GM04504 (cell line): ENCODE results near the gene DHRS9.
A peak's percentile ranks its signal among the peaks of the same experiment; 100 is the strongest.
"Not testable (repeated sequence)": the region's sequence is repeated elsewhere in the genome, so short reads cannot be mapped to it uniquely, and the experiment has no call there.

Experiments
- DNase-seq: peaks from one replicate; pipeline ENCODE4 v3.0.0-alpha.2; 2012; ENCODE audit warnings: low read depth

Gene DHRS9

DNA sequence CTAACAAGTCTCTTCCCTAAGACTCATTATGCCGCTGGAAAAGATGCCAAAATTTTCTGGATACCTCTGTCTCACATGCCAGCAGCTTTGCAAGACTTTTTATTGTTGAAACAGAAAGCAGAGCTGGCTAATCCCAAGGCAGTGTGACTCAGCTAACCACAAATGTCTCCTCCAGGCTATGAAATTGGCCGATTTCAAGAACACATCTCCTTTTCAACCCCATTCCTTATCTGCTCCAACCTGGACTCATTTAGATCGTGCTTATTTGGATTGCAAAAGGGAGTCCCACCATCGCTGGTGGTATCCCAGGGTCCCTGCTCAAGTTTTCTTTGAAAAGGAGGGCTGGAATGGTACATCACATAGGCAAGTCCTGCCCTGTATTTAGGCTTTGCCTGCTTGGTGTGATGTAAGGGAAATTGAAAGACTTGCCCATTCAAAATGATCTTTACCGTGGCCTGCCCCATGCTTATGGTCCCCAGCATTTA, 26.3 kb downstream of the DHRS9 start:
- DNase-seq = peak; percentile 66

DNA sequence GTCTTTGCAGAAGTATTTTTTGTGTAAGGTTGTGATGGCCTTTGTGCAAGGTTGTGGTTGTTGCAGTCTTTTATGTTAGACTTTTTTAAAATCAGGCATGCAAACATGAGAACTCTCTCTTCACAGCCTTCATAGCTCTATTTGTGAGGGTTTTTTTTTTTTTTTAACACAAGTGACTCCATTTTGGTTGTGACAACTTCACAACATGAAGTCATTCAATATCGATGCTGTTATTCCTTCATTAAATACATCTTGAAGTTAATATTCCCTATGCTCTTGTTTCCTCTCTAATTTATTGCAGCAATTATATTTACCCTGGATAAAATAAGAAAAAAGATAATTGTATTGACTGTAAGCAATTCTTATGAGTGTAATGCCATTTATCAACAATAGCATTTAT, 35.5 kb downstream of the DHRS9 start:
- DNase-seq = no peak

DNA sequence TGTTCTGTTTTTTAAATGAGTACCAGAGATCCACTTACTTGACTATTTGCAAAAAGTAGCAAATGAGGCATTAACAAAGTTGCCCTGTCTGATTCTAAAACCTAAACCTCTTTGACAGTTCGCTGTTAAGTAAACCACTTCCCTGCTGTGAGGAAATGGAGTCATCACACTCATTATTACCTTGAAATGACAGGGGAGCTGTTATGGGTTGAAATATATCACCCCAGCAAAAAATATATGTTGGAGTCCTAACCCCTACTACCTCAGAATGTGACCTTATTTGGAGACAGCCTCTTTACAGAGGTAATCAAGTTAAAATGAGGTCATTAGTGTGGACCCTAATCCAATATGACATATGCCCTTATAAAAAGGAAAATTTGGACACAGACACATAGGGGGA, 36.1 kb downstream of the DHRS9 start:
- no peak for DNase-seq

DNA sequence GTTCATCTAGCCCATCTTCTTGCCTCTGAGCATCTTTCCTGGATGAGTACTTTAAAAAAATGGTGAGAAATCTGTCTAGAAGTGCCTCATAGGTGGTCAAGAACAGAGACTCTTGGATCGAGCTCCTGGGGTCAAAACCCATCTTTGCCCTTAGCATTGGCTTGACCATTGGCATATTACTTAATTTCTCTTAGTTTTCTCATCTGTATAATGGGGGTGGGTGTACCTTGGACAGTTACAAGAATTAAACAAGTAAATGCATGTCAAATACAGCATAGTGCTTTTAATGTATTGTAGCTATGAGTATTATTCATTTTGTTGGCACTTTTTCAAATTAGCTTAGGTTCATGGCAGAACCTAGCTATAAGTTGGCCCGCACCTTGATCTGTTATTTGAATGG, 36.8 kb downstream of the DHRS9 start:
- no peak for DNase-seq

DNA sequence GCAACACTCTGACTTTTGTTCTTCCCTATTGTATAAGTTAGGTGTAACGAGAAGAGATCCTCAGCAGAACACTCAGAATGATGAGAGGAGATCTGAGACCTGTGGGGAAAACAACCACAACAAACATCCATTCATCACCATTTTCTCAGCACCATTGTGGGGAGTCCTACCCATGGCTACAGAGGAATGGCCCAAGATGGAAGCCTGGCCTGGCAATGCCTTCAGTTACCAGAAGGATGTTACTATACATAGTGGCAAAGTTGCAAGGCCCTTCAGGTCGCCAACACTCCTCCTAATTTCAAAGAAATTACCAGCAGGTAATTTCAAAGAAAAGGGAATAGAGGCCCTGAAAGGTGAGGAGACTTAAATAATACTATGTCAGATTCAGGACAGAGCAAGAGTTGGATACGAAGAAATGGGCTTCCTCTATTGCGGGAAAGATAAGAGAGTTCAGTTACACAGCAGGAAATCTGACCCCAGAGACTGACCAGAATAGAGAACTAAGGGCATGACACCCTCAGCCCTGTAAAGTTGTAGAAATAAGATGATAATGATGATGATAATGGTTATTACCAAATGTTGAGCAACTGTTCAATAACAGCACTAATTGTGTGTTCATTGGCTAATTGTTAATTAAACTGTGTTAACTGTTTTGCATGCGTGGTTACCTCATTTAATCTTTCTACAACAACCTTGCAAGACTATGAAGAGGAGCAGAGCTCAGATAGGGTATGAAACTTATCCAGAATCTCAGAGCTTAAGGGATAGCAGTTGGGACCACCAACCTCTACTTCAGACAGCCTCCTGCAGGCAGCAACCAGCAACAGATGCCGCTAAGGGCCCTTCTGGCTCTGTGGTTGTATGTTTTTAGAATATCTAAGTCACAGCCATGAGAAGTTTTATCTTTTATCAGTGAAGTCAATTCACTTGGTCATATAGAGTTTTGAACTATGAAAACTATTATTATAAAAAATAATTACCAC, 37.5 kb downstream of the DHRS9 start:
- no peak for DNase-seq

DNA sequence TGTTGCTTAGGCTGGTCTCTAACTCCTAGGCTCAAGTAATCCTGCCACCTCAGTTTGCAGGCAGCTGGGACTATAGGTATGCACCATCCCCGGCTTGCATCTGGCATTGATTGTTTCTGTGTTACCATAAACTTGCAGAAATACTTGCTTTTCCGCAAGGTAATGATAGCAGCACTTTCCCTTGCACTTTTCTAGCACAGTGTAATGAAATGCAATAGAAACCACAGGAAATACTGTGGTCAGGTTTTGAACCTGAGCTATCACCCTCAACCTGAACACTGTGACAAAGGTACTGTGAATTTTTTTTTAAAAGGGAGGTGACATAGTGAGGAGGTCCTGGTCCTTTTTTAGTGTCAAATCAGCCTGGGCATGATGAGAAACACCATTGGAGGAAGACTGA, 38.3 kb downstream of the DHRS9 start:
- DNase-seq = no peak

DNA sequence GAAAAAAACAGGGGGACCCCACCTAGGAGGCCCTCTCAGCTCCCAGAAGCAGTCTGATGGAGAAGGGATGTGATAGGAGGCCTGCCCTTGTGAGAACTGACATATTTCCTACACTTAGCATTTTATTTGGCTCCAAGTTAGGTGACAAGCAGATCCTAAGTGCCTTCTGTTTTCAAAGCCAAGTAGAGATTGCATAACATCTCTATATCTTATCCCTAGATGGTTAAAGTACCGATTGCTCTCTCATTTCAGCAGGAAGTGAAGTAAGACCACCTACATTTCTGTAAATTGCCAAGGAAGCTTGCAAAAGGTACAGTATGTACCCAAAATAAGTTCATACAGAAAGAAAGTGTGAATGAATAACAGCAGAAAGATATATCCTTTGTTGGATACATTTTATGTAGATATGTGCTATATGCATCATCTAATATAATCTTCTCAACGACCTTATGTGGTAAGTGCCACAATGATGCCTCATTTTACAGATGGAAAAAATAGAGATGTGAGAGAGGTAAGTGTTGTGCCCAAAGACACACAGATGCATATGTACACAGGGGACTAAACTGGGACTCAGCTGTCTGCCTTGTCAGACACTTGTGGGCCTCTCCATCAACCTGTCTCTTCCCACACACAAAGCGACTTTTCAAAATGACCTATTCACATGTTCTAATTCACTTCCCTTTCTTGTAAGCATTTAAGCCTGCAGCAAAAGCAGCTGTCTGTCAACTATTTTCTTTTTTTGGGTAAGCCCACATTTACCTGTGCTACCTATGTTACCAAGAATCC, 38.9 kb downstream of the DHRS9 start:
- DNase-seq = no peak

DNA sequence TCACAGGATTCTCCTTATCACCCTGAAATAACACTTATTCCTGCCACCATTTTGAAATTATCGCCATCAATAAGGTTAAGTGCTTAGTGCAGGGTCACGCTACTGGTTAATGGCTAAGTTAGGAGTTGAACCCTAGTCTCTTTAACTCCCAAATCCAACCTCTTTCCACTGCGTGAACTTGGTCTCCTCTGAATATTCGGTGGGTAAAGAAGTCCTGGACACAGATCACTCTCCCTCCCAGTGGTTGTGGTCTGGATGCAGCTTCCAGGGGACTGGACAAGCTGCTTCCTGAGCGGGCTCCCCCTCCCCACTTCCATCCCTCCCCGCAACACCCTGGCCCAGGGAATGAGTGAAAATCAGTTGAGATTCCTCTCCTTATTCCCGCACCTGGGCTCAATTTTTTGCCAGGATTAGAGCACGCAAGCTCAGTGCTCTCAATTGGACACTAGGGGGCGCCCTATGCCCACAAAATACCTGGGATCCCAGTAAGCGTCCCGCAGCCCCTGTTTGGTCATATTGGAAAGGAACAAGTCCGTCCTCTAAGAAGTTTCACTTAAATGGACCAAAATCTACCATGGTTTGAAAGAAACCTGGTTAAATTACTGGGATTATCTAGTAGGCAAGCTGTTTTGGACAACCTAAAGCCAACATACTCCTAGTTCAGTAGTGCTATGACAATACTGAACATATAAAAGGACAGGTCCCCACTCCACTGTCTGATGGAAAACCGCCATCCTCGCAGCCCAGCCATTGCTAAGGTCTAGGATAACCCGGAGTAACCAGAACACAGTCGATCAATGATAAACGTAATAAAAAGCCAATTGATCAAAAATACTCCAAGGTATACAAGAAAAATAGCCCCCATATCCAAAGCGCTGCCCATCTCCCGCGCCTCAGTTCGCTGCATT, 40.4 kb downstream of the DHRS9 start:
- peak; percentile 25 for DNase-seq

DNA sequence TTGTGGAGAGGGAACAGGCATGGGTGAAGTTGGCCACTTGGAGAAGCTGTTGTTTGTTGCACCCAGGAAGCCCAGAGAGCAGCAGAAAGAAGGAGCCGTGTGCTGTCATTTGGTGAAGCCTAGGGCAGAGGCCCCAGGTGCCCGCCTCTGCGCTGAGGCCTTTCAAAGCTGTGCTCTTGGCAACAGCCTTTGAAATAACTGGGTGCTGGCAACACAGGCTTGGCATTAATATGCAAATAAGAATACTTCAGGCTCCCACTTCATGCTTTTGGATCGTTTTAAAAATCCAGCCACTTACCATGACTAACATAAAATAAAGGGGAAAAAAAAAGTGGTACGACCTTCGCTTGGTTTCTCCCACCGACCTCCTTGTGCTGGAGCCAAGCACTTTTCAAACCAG, 41.1 kb downstream of the DHRS9 start:
- no peak for DNase-seq

DNA sequence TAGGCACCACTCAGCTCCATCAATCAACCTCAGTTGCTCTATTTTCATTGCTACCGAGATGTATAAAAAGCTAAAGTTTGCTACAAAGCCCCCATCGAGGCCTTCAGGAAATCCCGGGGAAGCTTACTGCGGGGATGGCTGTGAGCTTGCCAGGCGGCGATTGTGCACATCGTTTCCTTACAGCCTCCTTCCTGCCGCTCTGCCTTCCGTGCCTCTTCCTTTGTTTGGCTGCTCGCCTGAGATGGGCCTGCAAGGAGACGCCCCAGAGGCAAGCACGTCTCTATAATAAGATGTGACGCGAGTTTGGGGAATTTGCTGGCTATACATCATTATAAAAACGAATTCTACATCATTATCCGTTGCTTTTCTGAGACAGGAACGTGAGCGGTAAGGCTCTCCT, 41.6 kb downstream of the DHRS9 start:
- DNase-seq = no peak

DNA sequence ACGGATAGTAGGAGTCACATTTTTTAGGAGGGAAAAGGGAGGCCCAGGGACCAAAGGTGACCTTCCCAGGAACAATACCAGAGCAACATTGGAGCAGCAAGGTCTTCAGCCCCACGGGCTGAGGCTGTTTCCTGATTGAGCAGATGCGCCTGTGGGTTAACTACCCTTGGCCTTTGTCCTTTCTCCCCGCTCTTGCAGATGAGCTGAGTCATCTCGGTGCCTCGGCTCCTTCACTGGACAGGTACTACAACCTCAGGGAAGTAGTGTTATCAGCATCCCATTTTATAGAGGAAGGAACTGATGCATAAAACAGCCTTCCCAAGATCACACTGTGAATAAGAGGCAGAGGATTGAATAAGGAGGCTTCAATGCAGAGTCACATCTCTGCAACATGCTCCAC, 43.5 kb downstream of the DHRS9 start:
- no peak for DNase-seq

DNA sequence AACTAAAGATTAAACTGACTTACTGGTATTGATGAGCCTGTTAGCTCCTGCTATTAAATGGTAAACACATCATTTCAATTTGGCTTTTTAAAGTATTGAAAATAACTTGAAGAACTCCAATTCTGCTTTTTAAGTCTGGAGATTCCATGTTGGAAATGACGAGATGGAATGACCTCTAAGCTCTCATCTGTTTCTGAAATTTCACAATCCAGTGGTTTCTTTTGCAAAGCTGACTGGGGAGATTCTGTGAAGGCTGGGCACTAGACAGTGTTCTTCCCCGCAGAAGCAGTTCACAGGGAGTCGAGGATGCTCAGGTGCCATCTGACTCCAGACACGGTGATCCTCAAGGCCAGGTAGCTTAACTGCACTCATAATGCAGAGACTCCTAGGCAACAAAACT, 44.7 kb downstream of the DHRS9 start:
- no peak for DNase-seq

DNA sequence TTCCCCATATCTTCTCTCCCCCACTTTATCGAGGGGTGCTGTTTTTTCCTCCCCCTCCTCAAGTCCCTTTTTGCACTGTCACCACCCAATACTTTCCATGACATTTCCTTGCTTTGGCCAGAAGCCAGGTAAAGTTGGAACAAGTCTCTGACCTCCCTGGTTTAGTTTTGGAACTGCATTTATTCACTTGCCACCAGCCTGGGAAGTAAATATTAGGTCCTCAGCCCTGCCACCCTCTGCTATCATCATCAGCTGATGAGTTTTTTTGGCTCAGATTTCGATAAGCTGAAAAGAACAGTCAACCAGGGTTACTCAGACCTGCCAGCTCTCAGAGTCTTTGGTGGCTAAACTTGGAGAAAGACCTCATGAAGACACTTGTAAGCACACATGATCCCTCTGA, 47.0 kb downstream of the DHRS9 start:
- no peak for DNase-seq

DNA sequence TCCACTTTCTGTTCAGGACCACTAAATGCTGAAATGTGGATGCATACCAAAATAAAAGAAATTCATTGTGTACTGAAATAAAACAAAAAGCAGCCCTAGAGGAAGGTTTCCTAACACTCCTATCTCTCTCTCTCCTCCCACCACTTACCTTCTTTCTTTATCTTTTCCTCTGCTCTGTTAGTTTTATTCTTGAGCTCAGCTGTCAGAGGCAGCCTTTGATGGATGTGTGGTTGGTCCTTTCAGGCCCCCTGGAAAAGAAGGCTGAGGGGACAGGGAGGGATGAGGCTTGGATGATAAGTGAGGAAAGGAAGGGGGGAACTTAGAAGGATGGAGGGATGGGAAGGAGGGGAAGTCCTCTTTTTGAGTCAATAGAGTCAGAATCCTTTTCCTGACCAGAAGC, 47.6 kb downstream of the DHRS9 start:
- DNase-seq = no peak

DNA sequence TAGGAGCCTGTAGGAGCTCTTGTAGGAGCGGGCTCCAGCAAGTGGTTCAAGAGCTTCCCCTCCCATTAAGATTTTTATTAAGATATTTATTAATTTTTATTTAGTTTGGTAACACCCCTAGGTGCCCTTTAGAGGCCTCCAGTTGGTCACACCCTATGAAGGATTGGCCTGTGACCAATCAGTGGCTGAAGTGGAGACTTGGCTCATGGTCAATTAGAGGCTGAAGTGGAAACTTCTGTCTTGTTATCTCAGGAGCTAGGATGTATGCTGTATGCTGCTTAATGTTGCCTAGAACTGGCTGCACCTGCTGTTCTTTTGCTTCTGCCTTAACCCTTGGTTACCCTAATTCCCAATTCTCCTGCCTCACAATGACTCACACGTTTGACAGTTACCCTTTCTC, 48.7 kb downstream of the DHRS9 start:
- DNase-seq = no peak

DNA sequence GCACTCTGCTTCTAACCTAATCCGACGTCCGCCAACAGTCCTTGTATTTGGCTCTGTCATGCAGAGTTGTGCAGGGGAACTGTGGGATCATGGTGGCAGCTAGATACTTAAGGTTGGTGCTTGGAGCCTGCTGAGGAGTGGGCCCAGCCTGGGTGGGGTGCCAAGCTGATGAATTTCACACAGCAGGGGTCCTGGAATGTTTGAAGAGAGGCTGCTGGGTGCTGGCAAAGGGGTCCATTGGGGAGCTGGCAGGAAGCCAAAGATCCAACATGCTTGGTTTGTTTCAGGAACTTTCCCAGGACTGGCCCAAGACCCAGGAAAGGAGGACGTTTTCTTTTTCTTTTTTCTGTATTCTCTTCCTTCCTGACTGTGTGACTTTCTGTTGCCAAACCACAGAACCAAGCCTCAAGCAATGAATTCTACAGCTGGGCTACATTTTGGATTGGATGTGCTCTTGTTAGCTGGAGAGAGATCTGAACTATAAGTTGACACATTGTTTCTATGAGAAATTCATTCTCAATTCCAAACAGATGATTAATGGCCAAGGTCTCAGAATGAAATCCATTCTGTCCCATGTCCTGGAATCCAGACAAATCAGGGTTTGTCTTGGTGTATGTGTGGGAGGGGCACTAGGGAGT, 49.9 kb downstream of the DHRS9 start:
- no peak for DNase-seq

DNA sequence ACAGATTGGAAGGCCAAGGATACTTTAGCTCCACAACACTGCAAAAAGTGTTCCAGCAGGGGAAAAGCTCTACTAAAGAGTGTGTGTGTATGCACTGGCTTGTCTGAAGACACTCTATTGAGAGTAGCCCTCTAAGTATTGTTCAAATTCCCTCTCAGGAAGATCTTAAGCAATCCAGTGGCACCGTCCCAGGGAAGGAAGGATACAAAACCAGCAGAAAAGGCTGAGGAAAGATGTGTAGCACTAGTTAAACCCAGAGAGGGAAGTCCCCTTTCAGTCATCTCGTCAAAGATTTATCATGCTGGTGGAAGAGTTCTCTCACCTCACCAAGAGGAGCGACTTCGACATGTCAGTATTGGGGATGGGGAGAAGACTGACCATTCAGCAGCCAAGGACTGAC, 50.5 kb downstream of the DHRS9 start:
- DNase-seq = no peak

DNA sequence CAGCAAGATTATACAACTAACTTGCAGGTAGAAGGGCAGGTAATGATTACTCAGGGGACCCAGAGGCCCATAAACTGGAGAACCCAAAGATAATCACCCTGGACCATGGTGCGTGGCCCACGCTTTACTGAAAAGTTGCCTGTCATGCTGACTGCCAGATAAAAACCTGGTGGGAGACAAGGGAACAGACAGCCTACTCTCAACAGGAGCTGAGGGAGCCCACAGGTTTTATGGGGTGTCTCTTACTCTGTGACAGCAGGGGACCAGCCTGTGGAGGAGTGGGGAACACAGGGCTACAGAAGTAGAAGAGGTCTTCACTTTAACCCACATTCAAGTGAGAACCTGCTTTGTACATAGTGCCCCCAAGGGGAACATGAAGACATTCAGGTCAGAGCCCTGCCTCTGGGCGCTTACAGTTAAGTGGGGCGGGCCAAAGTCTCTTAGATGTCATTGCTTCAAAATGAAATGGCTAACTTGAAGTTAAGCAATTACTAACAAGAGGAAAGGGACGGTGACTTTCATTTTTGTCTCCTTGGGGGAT, 60.4 kb downstream of the DHRS9 start:
- DNase-seq = no peak

DNA sequence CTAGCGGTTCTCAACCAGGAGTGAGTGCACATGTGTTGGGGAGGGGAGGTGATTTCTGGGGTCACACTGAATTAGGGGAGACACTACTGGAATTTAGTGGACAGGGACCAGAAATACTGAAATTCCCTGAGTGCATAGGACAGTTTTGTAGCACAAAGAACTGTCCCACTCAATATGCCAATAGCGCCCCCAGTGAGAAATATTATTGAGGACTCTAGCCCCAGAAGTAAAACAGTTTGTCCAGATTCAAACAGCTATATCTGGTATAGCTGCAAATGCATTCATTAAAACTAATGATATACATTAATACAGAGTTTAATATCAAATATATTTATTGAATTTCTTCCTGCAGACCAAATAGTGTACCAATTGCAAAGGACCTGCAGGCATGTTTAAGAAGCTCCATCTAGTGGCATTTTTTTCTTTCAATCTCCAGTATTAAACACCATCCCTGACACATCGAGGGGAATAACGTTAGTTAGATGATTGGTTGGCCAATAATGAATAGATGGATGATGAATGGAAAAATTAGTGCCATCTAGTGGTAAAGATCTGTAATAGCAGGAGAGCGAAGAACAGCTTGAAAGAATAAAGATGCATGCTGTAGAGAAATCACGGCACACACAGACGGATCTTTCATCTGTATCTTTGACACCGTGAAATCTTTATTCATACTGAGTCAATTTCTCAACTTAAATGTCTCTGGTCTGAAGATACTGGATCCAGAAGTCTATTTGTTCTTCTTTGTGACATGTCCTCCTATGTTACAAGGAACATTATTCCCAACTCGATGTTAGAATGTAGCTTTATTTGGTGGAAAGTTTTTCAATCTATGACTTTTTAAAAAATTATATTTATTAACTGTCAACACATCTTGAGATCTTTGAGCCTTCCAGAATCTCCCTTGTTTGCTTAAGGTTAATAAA, 62.5 kb downstream of the DHRS9 start:
- peak; percentile 13 for DNase-seq

DNA sequence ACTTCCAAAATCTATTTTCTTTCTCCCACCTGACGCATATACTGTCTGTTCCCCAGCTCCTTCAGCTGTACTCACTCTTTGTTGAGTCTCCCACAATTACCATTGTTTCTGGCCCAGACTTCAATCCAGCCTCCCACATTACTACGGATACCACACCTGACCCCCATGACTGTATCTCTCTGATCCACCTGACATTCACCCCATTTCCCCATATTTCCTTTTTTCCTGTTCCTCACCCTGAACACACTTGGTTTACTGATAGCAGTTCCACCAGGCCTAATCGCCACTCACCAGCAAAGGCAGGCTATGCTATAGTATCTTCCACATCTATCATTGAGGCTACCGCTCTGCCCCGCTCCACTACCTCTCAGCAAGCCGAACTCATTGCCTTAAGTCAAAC, 64.9 kb downstream of the DHRS9 start:
- DNase-seq = not testable (repeated sequence)
